Measurements from ENCODE around the gene ZNF621.
A peak's percentile ranks its signal among the peaks of the same experiment; 100 is the strongest.

The ZNF621 gene

GRCh38 chr3:40583691-40584090 is 58.9 kb downstream of the ZNF621 start:
- H3K4me3 ChIP-seq (ENCODE audit: low read depth, low read length), result no peak overlapping the region
- no peak for TF ChIP-seq CTCF (IDR thresholded peaks at IDR 0.05; ENCODE audit: low read depth, low read length)

- no peak overlapping the region for H3K4me3 ChIP-seq (ENCODE audit: low read depth, low read length)
Measured at GRCh38 chr3:40584625-40585189, 59.9 kb downstream of the ZNF621 start.

GRCh38 chr3:40585381-40586016 is 60.7 kb downstream of the ZNF621 start:
- no peak overlapping the region for H3K4me3 ChIP-seq (ENCODE audit: low read depth, low read length)
- TF ChIP-seq CTCF (IDR thresholded peaks at IDR 0.05; ENCODE audit: low read depth, low read length), result no peak

More at GRCh38 chr3:40584625-40585189, 59.9 kb downstream of the ZNF621 start:
- peak; percentile 96 for TF ChIP-seq CTCF (IDR thresholded peaks at IDR 0.05; ENCODE audit: low read depth, low read length)

- H3K4me3 ChIP-seq (ENCODE audit: low read depth, low read length), result no peak overlapping the region
- TF ChIP-seq CTCF (IDR thresholded peaks at IDR 0.05; ENCODE audit: low read depth, low read length), result no peak
Measured at GRCh38 chr3:40586901-40587300, 62.1 kb downstream of the ZNF621 start.

GRCh38 chr3:40588406-40588805 is 63.6 kb downstream of the ZNF621 start:
- H3K4me3 ChIP-seq (ENCODE audit: low read depth, low read length), result no peak overlapping the region
- no peak for TF ChIP-seq CTCF (IDR thresholded peaks at IDR 0.05; ENCODE audit: low read depth, low read length)
